Transverse colon (tissue), 4 donors: ENCODE results near the gene ERICH2. TPM values are rescaled to one million over a fixed set of nuclear protein-coding genes. Genes with fewer than 3 reads are reported as not detected.

ENCODE experiments used
- DNase-seq: peaks from one replicate; pipeline ENCODE4 v3.0.0-alpha.2; 2019
- H3K27ac ChIP-seq, 4 donors: fragments of 200-600 bp; sonication (generic); 2 replicates each; pipeline ENCODE4 v1.5.1; 2016 to 2018; ENCODE audit warnings: inconsistent platforms in 4 of 4
- H3K27me3 ChIP-seq: fragments of 200-600 bp; sonication (generic); 2 replicates; pipeline ENCODE4 v1.5.1; 2017; ENCODE audit warnings: inconsistent platforms
- H3K36me3 ChIP-seq, 4 donors: fragments of 200-600 bp; sonication (generic); 2 replicates each; pipeline ENCODE4 v1.5.1; 2017 to 2019; ENCODE audit warnings: inconsistent platforms in 4 of 4
- H3K4me1 ChIP-seq, 4 donors: fragments of 200-600 bp; sonication (generic); 2 replicates each; pipeline ENCODE4 v1.5.1; 2017 to 2020; ENCODE audit warnings: inconsistent platforms in 4 of 4
- H3K4me3 ChIP-seq, 4 donors: fragments of 200-600 bp; sonication (generic); 1 replicate in 1 of 4; 2 replicates in 3 of 4; pipeline versions ENCODE4 v1.5.1 to v1.6.1; 2017 to 2019; ENCODE audit warnings: inconsistent platforms in 4 of 4
- H3K9me3 ChIP-seq, 2 donors: fragments of 200-600 bp; sonication (generic); 2 replicates each; pipeline ENCODE4 v1.5.1; 2017 to 2019; ENCODE audit warnings: inconsistent platforms in 2 of 2
- EP300 ChIP-seq: sonication (generic); formaldehyde crosslinking; IDR thresholded peaks from one replicate; pipeline ENCODE4 v1.6.1; 2017; ENCODE audit warnings: antibody characterized with exemption, low read depth
- POLR2A ChIP-seq: fragments of 450-650 bp; IDR thresholded peaks from one replicate; pipeline ENCODE4 v1.6.1; 2016; ENCODE audit warnings: antibody characterized with exemption, mild to moderate bottlenecking, moderate library complexity
- POLR2AphosphoS5 ChIP-seq, 3 donors: sonication (generic); formaldehyde crosslinking; IDR thresholded peaks; one replicate each; pipeline ENCODE4 v1.6.1; 2016; ENCODE audit warnings: antibody characterized with exemption in 3 of 3
- WGBS, 2 donors: methylation state at CpG; one replicate each; pipeline ENCODE4 v1.1.5; 2018; ENCODE audit warnings: low coverage in 1 of 2; 5-methylcytosine and 5-hydroxymethylcytosine counted together
- in situ Hi-C, 4 donors: fragments of 200-750 bp; cut with MboI; loops; one replicate each; pipeline versions ENCODE4 v1.15.0 to v1.15.1; 2017; ENCODE audit warnings: low sequenced_read_pairs in 3 of 4, low pct_ligation_motif_present in 1 of 4, low pct_unique_long_range_greater_than_20kb in 1 of 4
- intact Hi-C: fragments of 100-400 bp; cut with DNase I; formaldehyde crosslinking; loops from one replicate; pipeline ENCODE4 v1.15.1; 2023; ENCODE audit warnings: low total_unique reads
- total RNA-seq, 4 donors: library from RNA; depleted of rRNA; stranded (reverse); fragments of >200 nt; gene quantifications; one replicate each; pipeline ENCODE4 v1.1.0, GENCODE V29; 2016
- TF ChIP-seq, protein P1 (sequence below), 5 experiments: fragments of 200-600 bp in 3 of 5; fragments of 450-650 bp in 2 of 5; sonication (generic) in 3 of 5; IDR thresholded peaks; 1 replicate in 2 of 5; 2 replicates in 3 of 5; pipeline ENCODE4 v1.5.1; 2016 to 2017; ENCODE audit warnings: antibody characterized with exemption in 5 of 5, inconsistent platforms in 3 of 5, mild to moderate bottlenecking in 2 of 5, moderate library complexity in 1 of 5

Gene ERICH2
- total RNA-seq, 4 donors from 2014 or later: not detected

GRCh38 chr2:170842785-170843184, 72.6 kb downstream of the ERICH2 start:
- Histone ChIP-seq H3K27me3 (peaks cover 7% of the 10 kb centered on the region), H3K9me3 (no peaks in the 10 kb centered on the region), H3K27ac (no peak overlapping the region), H3K4me3 (no peak overlapping the region), H3K36me3 (no peaks in the 10 kb centered on the region), H3K4me1 (no peaks in the 10 kb centered on the region)
- in situ Hi-C loops (no loop called here), intact Hi-C loops (no loop called here)
- DNase-seq: no peak
- 86 to 88% methylated on average over 2 of the region's 2 CpGs for WGBS, 2 donors
- no peak for TF ChIP-seq EP300
- TF ChIP-seq POLR2A: no peak
- TF ChIP-seq, protein P1, sequence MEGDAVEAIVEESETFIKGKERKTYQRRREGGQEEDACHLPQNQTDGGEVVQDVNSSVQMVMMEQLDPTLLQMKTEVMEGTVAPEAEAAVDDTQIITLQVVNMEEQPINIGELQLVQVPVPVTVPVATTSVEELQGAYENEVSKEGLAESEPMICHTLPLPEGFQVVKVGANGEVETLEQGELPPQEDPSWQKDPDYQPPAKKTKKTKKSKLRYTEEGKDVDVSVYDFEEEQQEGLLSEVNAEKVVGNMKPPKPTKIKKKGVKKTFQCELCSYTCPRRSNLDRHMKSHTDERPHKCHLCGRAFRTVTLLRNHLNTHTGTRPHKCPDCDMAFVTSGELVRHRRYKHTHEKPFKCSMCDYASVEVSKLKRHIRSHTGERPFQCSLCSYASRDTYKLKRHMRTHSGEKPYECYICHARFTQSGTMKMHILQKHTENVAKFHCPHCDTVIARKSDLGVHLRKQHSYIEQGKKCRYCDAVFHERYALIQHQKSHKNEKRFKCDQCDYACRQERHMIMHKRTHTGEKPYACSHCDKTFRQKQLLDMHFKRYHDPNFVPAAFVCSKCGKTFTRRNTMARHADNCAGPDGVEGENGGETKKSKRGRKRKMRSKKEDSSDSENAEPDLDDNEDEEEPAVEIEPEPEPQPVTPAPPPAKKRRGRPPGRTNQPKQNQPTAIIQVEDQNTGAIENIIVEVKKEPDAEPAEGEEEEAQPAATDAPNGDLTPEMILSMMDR (IDR thresholded peaks at IDR 0.05): no peak
- TF ChIP-seq POLR2AphosphoS5 (IDR thresholded peaks at IDR 0.05): no peak

- Histone ChIP-seq H3K4me3 (no peak overlapping the region), H3K27me3 (peaks cover 3% of the 10 kb centered on the region), H3K4me1 (no peaks in the 10 kb centered on the region), H3K9me3 (no peaks in the 10 kb centered on the region), H3K27ac (no peak overlapping the region), H3K36me3 (no peaks in the 10 kb centered on the region)
- in situ Hi-C loops: no loop called here
- TF ChIP-seq EP300 (no peak), POLR2A (no peak), POLR2AphosphoS5 (IDR thresholded peaks at IDR 0.05) (no peak)
- TF ChIP-seq, protein P1 (IDR thresholded peaks at IDR 0.05): no peak
- 36 to 65% methylated on average over 2 of the region's 2 CpGs for WGBS, 2 donors
- intact Hi-C loops: no loop called here
- no peak for DNase-seq
Measured at GRCh38 chr2:170843656-170844055, 73.5 kb downstream of the ERICH2 start.

DNA sequence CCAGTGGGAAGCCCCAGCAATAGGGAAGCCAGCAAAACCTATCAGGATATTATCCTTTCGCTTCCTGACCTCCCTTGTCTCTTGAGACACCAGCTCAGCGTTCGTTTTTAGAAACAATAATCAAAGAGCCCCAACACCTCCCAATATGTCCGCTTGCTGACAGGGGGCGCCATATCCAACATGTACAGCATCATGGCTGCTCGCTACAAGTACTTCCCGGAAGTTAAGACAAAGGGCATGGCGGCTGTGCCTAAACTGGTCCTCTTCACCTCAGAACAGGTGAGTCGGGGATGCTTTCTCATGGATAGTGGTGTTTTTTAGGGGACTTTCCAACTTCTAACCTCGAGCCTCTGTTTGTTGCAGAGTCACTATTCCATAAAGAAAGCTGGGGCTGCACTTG, 75.2 kb downstream of the ERICH2 start:
- intact Hi-C loops: no loop called here
- in situ Hi-C loops: no loop called here
- no peaks in the 10 kb centered on the region for H3K9me3 ChIP-seq
- DNase-seq: no peak
- 82 to 84% methylated on average over 2 to 10 of the region's 10 CpGs for WGBS, 2 donors
- no peaks in the 10 kb centered on the region for H3K4me1 ChIP-seq
- H3K36me3 ChIP-seq: no peaks in the 10 kb centered on the region
- no peak overlapping the region for H3K27ac ChIP-seq
- no peak overlapping the region for H3K4me3 ChIP-seq
- H3K27me3 ChIP-seq: peaks cover 3% of the 10 kb centered on the region
- TF ChIP-seq POLR2A: no peak
- TF ChIP-seq EP300: no peak
- TF ChIP-seq POLR2AphosphoS5 (IDR thresholded peaks at IDR 0.05): no peak
- TF ChIP-seq, protein P1 (IDR thresholded peaks at IDR 0.05): no peak

DNA sequence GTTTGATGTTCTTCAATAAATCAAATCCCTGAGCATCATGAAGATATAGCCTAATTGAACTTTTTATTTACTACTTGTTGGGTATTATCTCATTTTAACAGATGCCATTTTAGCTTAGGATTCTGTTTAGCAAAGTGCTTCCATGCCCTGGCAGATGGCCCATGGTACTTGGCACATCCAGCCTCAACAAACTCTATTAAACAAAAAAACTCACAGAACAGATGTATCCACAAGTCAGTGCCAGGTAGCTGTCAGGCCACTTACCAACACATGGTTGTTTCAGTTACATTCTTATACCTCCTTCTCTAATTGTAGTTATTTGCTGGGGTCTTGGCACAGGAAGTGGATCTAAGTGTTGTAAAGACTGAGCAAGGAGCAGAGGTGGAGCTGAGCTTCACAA, 76.1 kb downstream of the ERICH2 start:
- TF ChIP-seq, protein P1 (IDR thresholded peaks at IDR 0.05): no peak
- TF ChIP-seq EP300 (no peak), POLR2AphosphoS5 (IDR thresholded peaks at IDR 0.05) (no peak), POLR2A (no peak)
- Histone ChIP-seq H3K4me1 (no peaks in the 10 kb centered on the region), H3K27me3 (peaks cover 3% of the 10 kb centered on the region), H3K27ac (no peak overlapping the region), H3K36me3 (no peaks in the 10 kb centered on the region), H3K4me3 (no peak overlapping the region), H3K9me3 (no peaks in the 10 kb centered on the region)
- in situ Hi-C loops: no loop called here
- intact Hi-C loops: no loop called here
- DNase-seq: no peak
